ENCODE results near the gene ASCC3. TPM values are rescaled to one million over a fixed set of nuclear protein-coding genes. Genes with fewer than 3 reads are reported as not detected.

The ASCC3 gene
- total RNA-seq, 1 donor from 2014 or later, result 75.3 TPM

- H3F3A ChIP-seq (ENCODE audit: low read depth), result no peaks in the 10 kb centered on the region
- DNase-seq (ENCODE audit: low spot score), result no peak
- no peaks in the 10 kb centered on the region for H3K4me1 Mint-ChIP-seq
- H3K9ac ChIP-seq, result no peak overlapping the region
- H3K27ac Mint-ChIP-seq, result no peak overlapping the region
- H3K27ac ChIP-seq, result no peak overlapping the region
- peaks cover 3% of the 10 kb centered on the region for H3K36me3 Mint-ChIP-seq
- H3K79me2 ChIP-seq (ENCODE audit: low read depth), result no peaks in the 10 kb centered on the region
- H3K9me3 Mint-ChIP-seq, result no peaks in the 10 kb centered on the region
- no peaks in the 10 kb centered on the region for H3K36me3 ChIP-seq
- no peaks in the 10 kb centered on the region for H4K20me1 ChIP-seq (ENCODE audit: low read depth)
- no peaks in the 10 kb centered on the region for H3K27me3 ChIP-seq
- no peak overlapping the region for H2AFZ ChIP-seq (replicated peaks)
- no peaks in the 10 kb centered on the region for H3K9me3 ChIP-seq (ENCODE audit: low read depth)
- H3K4me3 Mint-ChIP-seq, result no peak overlapping the region
- TF ChIP-seq EZH2 (IDR thresholded peaks at IDR 0.05) (no peak), EZH2phosphoT487 (IDR thresholded peaks at IDR 0.05) (no peak), CTCF (IDR thresholded peaks at IDR 0.05) (no peak)
- no peak overlapping the region for H3K4me2 ChIP-seq
- H3K4me1 ChIP-seq, result no peaks in the 10 kb centered on the region
- H3K4me3 ChIP-seq, result no peak overlapping the region
- no peaks in the 10 kb centered on the region for H3K27me3 Mint-ChIP-seq (ENCODE audit: insufficient read depth, low read depth)
These were observed 362.5 kb downstream of the ASCC3 start for GRCh38 chr6:100518588-100518987.

GRCh38 chr6:100517633-100518032, 363.5 kb downstream of the ASCC3 start:
- Histone ChIP-seq H3K36me3 (no peaks in the 10 kb centered on the region), H3K79me2 (ENCODE audit: low read depth) (no peaks in the 10 kb centered on the region), H3K9me3 (ENCODE audit: low read depth) (no peaks in the 10 kb centered on the region), H3F3A (ENCODE audit: low read depth) (no peaks in the 10 kb centered on the region), H3K27ac (no peak overlapping the region), H3K4me3 (no peak overlapping the region), H3K4me1 (no peaks in the 10 kb centered on the region), H2AFZ (replicated peaks) (no peak overlapping the region), H3K4me2 (no peak overlapping the region), H3K9ac (no peak overlapping the region), H3K27me3 (no peaks in the 10 kb centered on the region), H4K20me1 (ENCODE audit: low read depth) (no peaks in the 10 kb centered on the region)
- H3K27ac Mint-ChIP-seq, result no peak overlapping the region
- H3K27me3 Mint-ChIP-seq (ENCODE audit: insufficient read depth, low read depth), result no peaks in the 10 kb centered on the region
- peaks cover 5% of the 10 kb centered on the region for H3K36me3 Mint-ChIP-seq
- DNase-seq (ENCODE audit: low spot score), result no peak
- H3K4me1 Mint-ChIP-seq, result no peaks in the 10 kb centered on the region
- no peaks in the 10 kb centered on the region for H3K9me3 Mint-ChIP-seq
- H3K4me3 Mint-ChIP-seq, result no peak overlapping the region
- TF ChIP-seq EZH2 (IDR thresholded peaks at IDR 0.05), result no peak
- no peak for TF ChIP-seq CTCF (IDR thresholded peaks at IDR 0.05)
- no peak for TF ChIP-seq EZH2phosphoT487 (IDR thresholded peaks at IDR 0.05)

- Histone ChIP-seq H3K36me3 (no peaks in the 10 kb centered on the region), H3K4me3 (no peak overlapping the region), H3F3A (ENCODE audit: low read depth) (no peaks in the 10 kb centered on the region), H3K9ac (no peak overlapping the region), H3K9me3 (ENCODE audit: low read depth) (no peaks in the 10 kb centered on the region), H3K4me2 (no peak overlapping the region), H4K20me1 (ENCODE audit: low read depth) (no peaks in the 10 kb centered on the region), H2AFZ (replicated peaks) (no peak overlapping the region), H3K27me3 (no peaks in the 10 kb centered on the region), H3K27ac (no peak overlapping the region), H3K4me1 (no peaks in the 10 kb centered on the region), H3K79me2 (ENCODE audit: low read depth) (no peaks in the 10 kb centered on the region)
- Mint-ChIP-seq H3K27me3 (ENCODE audit: insufficient read depth, low read depth) (no peaks in the 10 kb centered on the region), H3K4me3 (no peak overlapping the region), H3K4me1 (no peaks in the 10 kb centered on the region), H3K9me3 (no peaks in the 10 kb centered on the region), H3K27ac (no peak overlapping the region), H3K36me3 (peaks cover 5% of the 10 kb centered on the region)
- no peak for TF ChIP-seq CTCF (IDR thresholded peaks at IDR 0.05)
- no peak for DNase-seq (ENCODE audit: low spot score)
These were observed 364.0 kb downstream of the ASCC3 start for GRCh38 chr6:100517106-100517505.

- TF ChIP-seq CTCF (IDR thresholded peaks at IDR 0.05) (no peak), EZH2phosphoT487 (IDR thresholded peaks at IDR 0.05) (no peak), EZH2 (IDR thresholded peaks at IDR 0.05) (no peak)
- Histone ChIP-seq H3K36me3 (no peaks in the 10 kb centered on the region), H3F3A (ENCODE audit: low read depth) (no peaks in the 10 kb centered on the region), H4K20me1 (ENCODE audit: low read depth) (no peaks in the 10 kb centered on the region), H3K9me3 (ENCODE audit: low read depth) (no peaks in the 10 kb centered on the region), H3K27ac (no peak overlapping the region), H3K9ac (no peak overlapping the region), H2AFZ (replicated peaks) (no peak overlapping the region), H3K4me1 (no peaks in the 10 kb centered on the region), H3K27me3 (no peaks in the 10 kb centered on the region), H3K79me2 (ENCODE audit: low read depth) (no peaks in the 10 kb centered on the region), H3K4me3 (no peak overlapping the region), H3K4me2 (no peak overlapping the region)
- DNase-seq (ENCODE audit: low spot score), result no peak
- Mint-ChIP-seq H3K4me1 (no peaks in the 10 kb centered on the region), H3K36me3 (peaks cover 13% of the 10 kb centered on the region), H3K4me3 (no peak overlapping the region), H3K27ac (no peak overlapping the region), H3K9me3 (no peaks in the 10 kb centered on the region), H3K27me3 (ENCODE audit: insufficient read depth, low read depth) (no peaks in the 10 kb centered on the region)
These were observed 366.5 kb downstream of the ASCC3 start for GRCh38 chr6:100514660-100515059.

Data from neural progenitor cell (in vitro differentiated cells).